BJ (cell line): ENCODE measurements around the gene MARCO. TPM values are rescaled to one million over a fixed set of nuclear protein-coding genes. Genes with fewer than 3 reads are reported as not detected.

Source experiments
- CTCF ChIA-PET: fragments of 350-600 bp; formaldehyde crosslinking; extraction: SDS; loops from one replicate; lab custom pipeline; 2021; ENCODE audit warnings: antibody characterized with exemption, inconsistent platforms; lab: Yijun Ruan, JAX
- POLR2A ChIA-PET: fragments of 300-600 bp; sonication (Branson Sonifier 250); formaldehyde crosslinking; extraction: SDS; loops from one replicate; lab custom pipeline; 2021; ENCODE audit warnings: antibody characterized with exemption; lab: Charles Lee
- DNase-seq: peaks from one replicate; pipeline ENCODE4 v3.0.0-alpha.2; 2011; ENCODE audit warnings: low read depth
- H3K27me3 ChIP-seq: 2 replicates; pipeline ENCODE4 v1.6.0; 2011; ENCODE audit warnings: low read length; ENCODE audit not compliant: control insufficient read depth, insufficient read depth
- H3K36me3 ChIP-seq: 2 replicates; pipeline ENCODE4 v1.5.1; 2011; ENCODE audit warnings: low read length; ENCODE audit not compliant: control insufficient read depth, insufficient read depth
- H3K4me3 ChIP-seq: 2 replicates; pipeline ENCODE4 v1.5.1; 2011; ENCODE audit warnings: low read depth, mild to moderate bottlenecking, control low read depth, low read length
- CTCF ChIP-seq: IDR thresholded peaks from 2 replicates; pipeline ENCODE4 v1.5.1; 2011; ENCODE audit warnings: low read depth, mild to moderate bottlenecking, control low read depth, inconsistent platforms, low read length, moderate library complexity; ENCODE audit not compliant: insufficient read depth
- polyA plus RNA-seq: library from polyadenylated mRNA; depleted of rRNA; stranded (reverse); fragments of >200 nt; gene quantifications from 2 replicates; pipeline ENCODE4 v1.2.3, GENCODE V29; 2011

MARCO gene
- polyA plus RNA-seq, 1 experiment: not detected

- no peak for DNase-seq
- ChIA-PET CTCF (interaction anchor here (0.8 kb wide), 1 partner anchor 14 kb away, joined by 3 read pairs; no protein-coding TSS in a partner anchor), POLR2A (no interaction called here)
- Histone ChIP-seq H3K36me3 (no peaks in the 10 kb centered on the region), H3K4me3 (no peak overlapping the region), H3K27me3 (no peaks in the 10 kb centered on the region)
- TF ChIP-seq CTCF: no peak
Measured at GRCh38 chr2:118936306-118936705, 5.7 kb upstream of the MARCO start.

- DNase-seq: no peak
- no peaks in the 10 kb centered on the region for H3K36me3 ChIP-seq
- no peaks in the 10 kb centered on the region for H3K27me3 ChIP-seq
- TF ChIP-seq CTCF: no peak
- POLR2A ChIA-PET: no interaction called here
- H3K4me3 ChIP-seq: no peak overlapping the region
- CTCF ChIA-PET: interaction anchor here (1.3 kb wide), 1 partner anchor 19 kb away, joined by 3 read pairs; no protein-coding TSS in a partner anchor
Measured at GRCh38 chr2:118936936-118937335, 5.1 kb upstream of the MARCO start.

GRCh38 chr2:118937817-118938216 lies 4.2 kb upstream of the MARCO start:
- CTCF ChIA-PET: interaction anchor here (1.3 kb wide), 1 partner anchor 20 kb away, joined by 3 read pairs; no protein-coding TSS in a partner anchor
- H3K4me3 ChIP-seq: no peak overlapping the region
- POLR2A ChIA-PET: no interaction called here
- H3K36me3 ChIP-seq: no peaks in the 10 kb centered on the region
- H3K27me3 ChIP-seq: no peaks in the 10 kb centered on the region
- TF ChIP-seq CTCF: no peak
- DNase-seq: no peak

GRCh38 chr2:118939994-118940393 lies 2.0 kb upstream of the MARCO start:
- no peaks in the 10 kb centered on the region for H3K27me3 ChIP-seq
- no peak for DNase-seq
- ChIA-PET POLR2A (no interaction called here), CTCF (no interaction called here)
- H3K36me3 ChIP-seq: no peaks in the 10 kb centered on the region
- TF ChIP-seq CTCF: no peak
- no peak overlapping the region for H3K4me3 ChIP-seq

GRCh38 chr2:118940486-118941120 lies 1.4 kb upstream of the MARCO start:
- CTCF ChIA-PET: no interaction called here
- no peak for DNase-seq
- POLR2A ChIA-PET: no interaction called here

More at GRCh38 chr2:118940486-118941120, 1.4 kb upstream of the MARCO start:
- Histone ChIP-seq H3K36me3 (no peaks in the 10 kb centered on the region), H3K4me3 (no peak overlapping the region), H3K27me3 (no peaks in the 10 kb centered on the region)
- TF ChIP-seq CTCF: no peak
